ENCODE results near the gene VENTX. TPM values are rescaled to one million over a fixed set of nuclear protein-coding genes. Genes with fewer than 3 reads are reported as not detected.

The VENTX gene
- total RNA-seq, 1 experiment from 2014 or later: not detected

GRCh38 chr10:133198621-133199487 lies 38.8 kb upstream of the VENTX start:
- Mint-ChIP-seq H3K27me3 (ENCODE audit: unreplicated experiment) (peaks cover 7% of the 10 kb centered on the region), H3K4me1 (ENCODE audit: low read depth, unreplicated experiment) (no peaks in the 10 kb centered on the region), H3K4me3 (ENCODE audit: low read depth, unreplicated experiment) (no peak overlapping the region), H3K36me3 (ENCODE audit: insufficient read depth, unreplicated experiment) (peaks cover 5% of the 10 kb centered on the region), H3K27ac (ENCODE audit: unreplicated experiment) (no peak overlapping the region), H3K9me3 (ENCODE audit: low read depth, unreplicated experiment) (no peaks in the 10 kb centered on the region)
- TF ChIP-seq CTCF (IDR thresholded peaks at IDR 0.05; ENCODE audit: unreplicated experiment): no peak
- DNase-seq: no peak
- CTCF ChIA-PET: no interaction called here
- intact Hi-C loops (cut with micrococcal nuclease; ENCODE audit: unreplicated experiment): no loop called here
- no TSS peak for BruUV-seq (replicated peaks)

GRCh38 chr10:133199488-133199885 lies 38.2 kb upstream of the VENTX start:
- BruUV-seq (replicated peaks): no TSS peak
- Mint-ChIP-seq H3K4me1 (ENCODE audit: low read depth, unreplicated experiment) (no peaks in the 10 kb centered on the region), H3K36me3 (ENCODE audit: insufficient read depth, unreplicated experiment) (peaks cover 5% of the 10 kb centered on the region), H3K4me3 (ENCODE audit: low read depth, unreplicated experiment) (no peak overlapping the region), H3K27ac (ENCODE audit: unreplicated experiment) (no peak overlapping the region), H3K27me3 (ENCODE audit: unreplicated experiment) (peaks cover under 1% of the 10 kb centered on the region), H3K9me3 (ENCODE audit: low read depth, unreplicated experiment) (no peaks in the 10 kb centered on the region)
- no peak for TF ChIP-seq CTCF (IDR thresholded peaks at IDR 0.05; ENCODE audit: unreplicated experiment)
- intact Hi-C loops (cut with micrococcal nuclease; ENCODE audit: unreplicated experiment): no loop called here
- CTCF ChIA-PET: no interaction called here
- no peak for DNase-seq

GRCh38 chr10:133199992-133200611 lies 37.6 kb upstream of the VENTX start:
- Mint-ChIP-seq H3K36me3 (ENCODE audit: insufficient read depth, unreplicated experiment) (peaks cover 5% of the 10 kb centered on the region), H3K4me1 (ENCODE audit: low read depth, unreplicated experiment) (no peaks in the 10 kb centered on the region), H3K27ac (ENCODE audit: unreplicated experiment) (no peak overlapping the region), H3K4me3 (ENCODE audit: low read depth, unreplicated experiment) (no peak overlapping the region), H3K9me3 (ENCODE audit: low read depth, unreplicated experiment) (no peaks in the 10 kb centered on the region), H3K27me3 (ENCODE audit: unreplicated experiment) (no peaks in the 10 kb centered on the region)
- CTCF ChIA-PET: no interaction called here
- no peak for TF ChIP-seq CTCF (IDR thresholded peaks at IDR 0.05; ENCODE audit: unreplicated experiment)
- intact Hi-C loops (cut with micrococcal nuclease; ENCODE audit: unreplicated experiment): no loop called here
- BruUV-seq (replicated peaks): no TSS peak
- no peak for DNase-seq

- TF ChIP-seq CTCF (IDR thresholded peaks at IDR 0.05; ENCODE audit: unreplicated experiment): no peak
- BruUV-seq (replicated peaks): no TSS peak
- Mint-ChIP-seq H3K4me3 (ENCODE audit: low read depth, unreplicated experiment) (no peak overlapping the region), H3K27me3 (ENCODE audit: unreplicated experiment) (no peaks in the 10 kb centered on the region), H3K36me3 (ENCODE audit: insufficient read depth, unreplicated experiment) (peaks cover 5% of the 10 kb centered on the region), H3K4me1 (ENCODE audit: low read depth, unreplicated experiment) (no peaks in the 10 kb centered on the region), H3K27ac (ENCODE audit: unreplicated experiment) (no peak overlapping the region), H3K9me3 (ENCODE audit: low read depth, unreplicated experiment) (no peaks in the 10 kb centered on the region)
- intact Hi-C loops (cut with micrococcal nuclease; ENCODE audit: unreplicated experiment): no loop called here
- CTCF ChIA-PET: no interaction called here
- no peak for DNase-seq
These were observed 37.0 kb upstream of the VENTX start for GRCh38 chr10:133200621-133201031.

All from Calu3 (cell line).